GM18508 (cell line): ENCODE measurements around the gene NFIX.

Experiments used
- ATAC-seq: cut with Tn5 transposase; IDR thresholded peaks from one replicate; pipeline ENCODE4 v1.9.1; 2021; ENCODE audit warnings: moderate number of reproducible peaks; ENCODE audit not compliant: insufficient read depth, unreplicated experiment

Gene NFIX

DNA sequence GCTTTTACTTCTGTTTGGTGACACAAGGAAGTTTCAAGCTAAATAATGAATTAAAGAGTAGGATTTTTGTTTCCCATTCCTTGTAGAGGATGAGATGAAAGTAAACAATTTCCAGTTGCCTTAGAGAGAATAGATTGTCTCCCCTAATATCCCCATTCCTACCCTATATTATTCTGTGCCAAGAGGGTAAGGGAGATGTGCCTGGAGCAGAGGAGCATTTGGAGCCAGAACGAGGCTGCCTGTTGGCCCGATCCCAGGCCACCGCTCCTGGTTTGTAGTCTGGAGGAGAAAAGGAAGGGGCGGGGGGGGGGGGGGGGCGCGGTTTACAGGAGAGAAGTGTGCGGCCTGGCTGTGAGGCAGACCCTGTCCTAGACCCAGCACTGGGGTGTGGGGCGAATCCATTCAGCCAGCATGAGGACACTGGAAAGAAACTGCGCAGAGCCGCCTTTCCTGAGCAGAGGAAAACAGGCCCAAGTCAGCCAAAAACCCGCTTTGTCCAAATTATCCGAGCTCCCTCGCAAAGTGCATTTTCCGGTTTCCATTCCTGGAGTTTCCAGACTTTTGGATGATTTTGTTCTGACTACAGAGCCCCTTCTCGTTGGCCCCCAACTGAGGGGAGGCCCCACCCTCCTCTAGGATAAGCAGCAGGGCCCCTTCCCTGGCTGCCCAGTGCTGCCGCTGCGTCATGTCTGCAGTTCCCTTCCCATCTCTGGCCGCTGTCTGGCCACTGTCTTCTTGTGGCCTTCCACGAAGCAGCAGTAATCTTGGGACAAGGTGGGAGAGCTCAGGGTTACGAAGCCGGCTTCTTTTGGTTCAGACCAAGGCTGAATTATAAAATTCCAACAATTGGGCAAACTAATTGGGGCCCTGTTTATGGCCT, 23.0 kb downstream of the NFIX start:
- no peak for ATAC-seq

DNA sequence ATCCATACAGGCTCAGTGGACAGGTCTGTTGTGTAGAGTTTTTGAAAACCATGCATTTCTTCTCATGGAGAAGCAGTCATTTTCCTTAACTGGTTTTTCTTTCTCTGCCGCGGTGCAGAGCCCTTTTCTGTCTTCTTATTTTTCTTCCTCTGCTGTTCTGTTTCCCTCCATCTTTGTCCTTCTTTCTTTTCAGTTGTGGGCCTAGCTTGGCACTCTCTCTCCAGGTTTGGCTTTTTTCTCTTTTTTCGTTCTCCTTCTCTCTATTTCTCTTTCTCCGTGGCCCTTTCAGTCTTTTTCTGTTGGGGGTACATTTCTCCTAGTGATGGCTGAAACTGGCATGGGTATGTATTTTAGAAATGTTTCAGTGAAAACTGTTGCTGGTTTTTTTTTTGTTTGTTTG, 24.1 kb downstream of the NFIX start:
- ATAC-seq = no peak

DNA sequence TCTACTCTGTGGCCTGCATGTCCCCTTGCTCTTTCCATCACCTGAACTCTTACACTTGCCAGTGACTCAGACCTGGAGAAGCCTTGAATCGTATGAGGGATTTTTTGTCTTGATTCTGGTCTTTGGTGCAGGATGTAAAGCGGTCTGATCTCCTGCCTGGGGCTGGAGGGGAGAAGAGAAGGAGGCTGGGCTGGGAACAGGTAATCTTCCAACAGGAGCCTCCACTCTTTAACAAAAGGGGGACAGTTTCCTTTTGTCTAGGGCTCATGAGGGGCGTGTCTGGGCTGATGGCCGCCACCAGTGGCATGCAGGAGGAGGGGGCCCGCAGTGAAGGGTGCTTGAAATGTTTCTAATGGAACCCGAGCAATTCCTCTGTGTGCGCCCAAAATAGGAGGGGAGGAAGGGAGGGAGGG, 24.7 kb downstream of the NFIX start:
- no peak for ATAC-seq

DNA sequence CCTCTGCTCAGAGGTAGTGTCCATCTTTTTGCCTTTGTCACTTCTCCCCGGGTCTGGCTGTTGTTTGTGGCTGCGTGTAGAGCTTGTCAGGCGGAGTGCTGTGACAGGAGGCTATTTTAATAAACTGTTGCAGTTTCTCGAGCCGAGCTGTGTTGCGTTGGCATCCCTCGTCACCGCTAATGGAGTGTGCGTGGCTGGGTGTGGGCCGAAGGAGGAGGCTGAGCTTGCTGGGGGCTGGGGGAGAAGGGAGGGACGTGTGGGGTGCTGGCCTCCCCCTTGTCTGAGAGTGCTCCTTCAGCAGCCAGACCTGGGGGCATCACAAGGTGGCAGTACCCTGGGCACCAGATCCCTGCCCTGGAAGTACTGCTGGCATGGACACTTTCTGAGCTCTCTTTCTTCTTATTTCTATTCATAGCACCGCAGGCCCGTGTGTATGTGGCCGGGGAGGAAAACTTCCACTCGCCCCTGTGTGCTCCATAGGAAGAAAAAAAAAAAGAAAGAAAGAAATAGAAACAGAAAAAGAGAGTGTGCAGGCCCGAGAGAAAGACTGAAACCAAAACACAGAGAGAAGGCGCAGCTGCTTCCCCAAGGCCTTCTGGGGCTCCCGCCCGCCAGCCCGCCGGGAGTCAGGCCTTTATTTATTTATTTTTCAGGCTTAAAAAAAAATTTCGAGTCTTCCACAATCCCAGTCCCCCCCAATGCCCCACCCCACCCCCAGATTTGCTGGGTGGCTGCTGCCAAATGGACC, 27.0 kb downstream of the NFIX start:
- no peak for ATAC-seq

DNA sequence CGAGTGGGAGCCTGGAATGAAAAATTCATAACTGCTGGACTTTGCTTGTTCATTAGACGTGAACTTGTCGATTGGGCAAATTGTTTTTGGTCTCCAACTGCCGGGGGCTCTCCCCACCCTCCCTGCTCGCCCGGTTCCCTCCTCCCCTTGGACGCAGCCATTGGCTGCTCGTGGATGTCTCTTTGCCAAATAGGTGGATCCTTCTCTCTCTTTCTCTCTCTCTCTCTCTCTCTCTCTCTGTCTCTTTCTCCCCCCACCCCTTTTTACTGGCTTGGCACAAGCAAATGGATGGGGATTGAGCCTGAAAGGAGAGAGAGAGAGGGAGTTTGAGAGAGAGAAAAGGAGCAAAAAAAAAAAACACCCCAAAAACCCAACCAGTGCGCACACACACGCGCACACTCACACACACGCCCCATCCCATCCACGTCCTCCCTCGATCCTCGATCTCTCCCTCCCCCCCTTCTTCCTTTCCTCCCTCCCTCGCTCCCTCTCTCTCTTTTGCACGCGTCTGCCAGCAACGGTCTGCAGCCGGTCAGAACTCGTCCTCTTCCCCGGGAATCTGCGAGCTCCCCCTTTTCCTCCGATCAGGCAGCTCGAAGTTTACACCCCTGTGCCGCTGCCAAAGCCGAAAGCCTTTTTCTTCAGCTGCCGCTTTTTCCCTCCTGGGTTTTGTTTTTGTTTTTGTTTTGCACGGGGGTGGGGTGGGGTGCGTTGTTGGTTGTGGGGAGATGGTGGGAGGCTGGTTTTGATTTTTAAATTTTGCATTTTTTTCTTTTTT, 27.8 kb downstream of the NFIX start:
- ATAC-seq = no peak

DNA sequence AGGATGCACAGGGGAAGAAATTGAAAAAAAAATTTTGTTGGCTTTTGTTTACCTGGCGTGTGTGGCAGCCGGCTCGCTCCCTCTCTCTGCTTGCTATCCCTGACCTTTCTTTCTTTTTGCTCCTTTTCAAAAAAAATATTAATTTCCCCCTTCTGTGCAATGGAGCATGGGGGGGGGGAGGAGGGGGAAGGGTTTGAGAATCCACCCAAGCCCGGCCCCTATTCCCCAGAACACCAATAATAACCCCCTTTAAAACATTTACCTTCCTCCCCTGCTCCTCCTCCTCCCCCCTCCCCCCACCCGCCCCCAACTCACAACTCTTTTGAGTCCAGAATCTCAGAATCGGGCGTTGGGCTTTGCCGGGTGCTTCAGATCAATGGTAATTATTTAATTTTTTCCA, 28.4 kb downstream of the NFIX start:
- ATAC-seq = no peak

DNA sequence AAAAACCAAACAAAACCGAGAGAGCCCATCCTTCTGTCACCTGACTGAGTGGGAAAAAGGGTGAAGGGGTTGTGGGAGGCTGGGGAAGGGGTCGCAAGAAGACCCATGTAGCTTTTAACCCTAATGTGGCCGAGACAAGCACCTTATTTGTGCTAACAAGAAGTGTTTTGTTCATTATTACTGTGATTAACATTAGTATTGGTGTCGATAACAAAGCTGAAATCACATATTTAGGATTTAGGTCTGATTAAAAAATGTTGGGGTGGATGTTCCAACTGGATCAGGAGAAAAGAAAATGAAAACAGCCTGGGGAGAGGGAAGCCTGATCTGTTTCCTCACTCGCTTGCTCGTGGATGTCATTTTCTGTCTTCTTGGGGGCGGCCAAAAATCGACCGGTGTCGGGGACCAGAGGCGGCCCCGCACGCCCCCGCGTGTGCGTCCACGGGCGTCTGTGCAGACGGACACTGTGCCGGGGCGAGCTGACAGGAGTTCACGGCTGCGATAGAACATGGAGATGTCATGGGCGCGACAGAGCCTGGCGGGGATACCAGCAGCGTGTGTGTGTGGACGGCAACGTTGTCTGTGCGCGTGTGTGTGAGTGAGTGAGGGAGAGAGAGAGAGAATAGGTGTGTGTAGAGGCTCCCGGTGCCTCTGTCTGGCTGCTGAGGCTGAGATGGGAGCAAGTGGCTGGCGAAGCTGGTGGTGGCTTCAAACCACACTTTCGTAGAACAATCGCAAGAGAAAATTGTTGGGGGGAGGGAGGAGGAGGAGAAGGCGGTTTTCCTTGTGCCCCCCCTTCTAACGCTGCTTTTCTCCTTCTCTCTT, 29.1 kb downstream of the NFIX start:
- ATAC-seq = no peak

DNA sequence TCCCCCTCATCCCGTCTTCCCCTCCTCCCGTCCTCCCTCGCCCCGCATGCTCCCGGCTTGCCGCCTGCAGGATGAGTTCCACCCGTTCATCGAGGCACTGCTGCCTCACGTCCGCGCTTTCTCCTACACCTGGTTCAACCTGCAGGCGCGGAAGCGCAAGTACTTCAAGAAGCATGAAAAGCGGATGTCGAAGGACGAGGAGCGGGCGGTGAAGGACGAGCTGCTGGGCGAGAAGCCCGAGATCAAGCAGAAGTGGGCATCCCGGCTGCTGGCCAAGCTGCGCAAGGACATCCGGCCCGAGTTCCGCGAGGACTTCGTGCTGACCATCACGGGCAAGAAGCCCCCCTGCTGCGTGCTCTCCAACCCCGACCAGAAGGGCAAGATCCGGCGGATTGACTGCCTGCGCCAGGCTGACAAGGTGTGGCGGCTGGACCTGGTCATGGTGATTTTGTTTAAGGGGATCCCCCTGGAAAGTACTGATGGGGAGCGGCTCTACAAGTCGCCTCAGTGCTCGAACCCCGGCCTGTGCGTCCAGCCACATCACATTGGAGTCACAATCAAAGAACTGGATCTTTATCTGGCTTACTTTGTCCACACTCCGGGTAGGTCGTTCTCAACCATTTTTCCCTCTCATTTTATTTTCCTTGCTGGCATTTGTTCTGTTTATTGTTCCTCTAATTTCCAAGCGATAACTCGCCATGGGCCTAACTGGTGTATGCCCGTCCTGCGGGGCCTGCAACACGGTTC, 29.8 kb downstream of the NFIX start:
- no peak for ATAC-seq

DNA sequence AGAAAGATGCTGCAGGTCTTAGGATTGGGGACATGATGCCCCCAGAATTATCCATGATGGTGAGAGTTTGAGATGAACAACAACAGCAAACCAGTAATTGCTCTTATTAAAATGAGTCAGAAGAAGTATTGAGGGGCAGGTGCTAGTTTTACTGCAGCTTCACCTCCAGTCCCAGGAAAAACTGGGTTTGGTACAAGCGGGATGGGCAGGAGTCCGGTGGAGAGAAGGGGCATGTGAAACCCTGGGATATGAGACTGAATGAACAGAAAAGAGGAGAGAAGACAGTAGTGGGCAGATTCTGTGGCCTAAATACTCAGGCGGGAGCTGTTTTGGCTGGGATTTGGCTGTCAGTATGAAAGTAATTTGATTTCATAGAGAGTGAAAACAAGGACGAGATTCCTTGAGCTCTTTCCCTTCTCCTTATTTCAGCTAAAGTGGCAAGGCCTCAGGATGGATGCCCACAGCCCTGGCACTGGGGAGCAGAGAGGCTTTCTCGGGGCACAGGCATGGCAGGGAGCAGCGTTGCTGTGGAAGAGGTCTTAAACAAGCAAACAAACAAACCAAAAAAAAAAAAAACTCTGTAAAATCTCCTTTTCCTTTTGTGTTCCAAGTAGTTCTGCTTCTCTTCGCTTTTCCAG, 30.7 kb downstream of the NFIX start:
- ATAC-seq = no peak

DNA sequence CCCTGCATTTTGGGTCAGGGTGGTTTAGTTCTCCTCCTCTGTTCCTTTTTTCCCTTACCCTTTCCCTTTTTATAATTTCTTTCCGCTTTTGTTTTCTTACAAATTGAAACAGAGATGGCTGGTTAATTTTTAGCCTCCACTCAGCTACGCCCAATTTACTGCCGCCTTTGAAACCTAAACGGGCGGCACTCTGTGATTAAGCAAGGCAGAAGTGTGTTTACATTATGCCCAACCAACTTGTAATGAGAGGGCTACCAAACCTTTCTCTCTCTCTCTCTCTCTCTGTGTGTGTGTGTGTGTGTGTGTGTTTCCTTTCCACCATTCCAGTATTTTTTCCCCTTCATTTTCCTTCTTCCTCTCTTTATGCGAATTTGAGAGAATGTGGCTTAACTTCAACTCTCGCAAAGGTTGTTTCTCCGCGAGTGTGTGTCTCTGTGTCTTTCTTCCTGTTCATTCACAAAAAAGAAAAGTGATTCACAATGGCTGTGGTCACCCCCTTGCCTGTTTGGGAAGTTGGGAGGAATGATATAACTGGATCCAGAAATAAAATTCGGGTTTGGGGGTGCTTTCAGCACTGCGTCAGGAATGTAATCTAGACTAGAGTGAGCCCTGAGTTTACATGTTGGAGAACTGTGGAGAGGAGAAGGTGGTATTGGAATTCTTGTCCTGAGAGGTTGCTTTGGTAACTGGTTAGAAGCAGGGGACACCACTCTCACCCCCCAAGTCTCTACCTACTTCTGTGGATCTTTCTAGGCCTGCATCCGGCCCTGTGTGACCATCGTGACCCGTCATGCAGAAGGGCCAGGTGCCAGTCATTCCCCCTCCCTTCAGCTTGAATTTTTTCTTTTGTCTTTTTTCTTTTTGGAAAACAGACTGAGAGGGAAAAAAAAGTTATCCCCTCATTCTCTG, 31.4 kb downstream of the NFIX start:
- ATAC-seq = no peak

DNA sequence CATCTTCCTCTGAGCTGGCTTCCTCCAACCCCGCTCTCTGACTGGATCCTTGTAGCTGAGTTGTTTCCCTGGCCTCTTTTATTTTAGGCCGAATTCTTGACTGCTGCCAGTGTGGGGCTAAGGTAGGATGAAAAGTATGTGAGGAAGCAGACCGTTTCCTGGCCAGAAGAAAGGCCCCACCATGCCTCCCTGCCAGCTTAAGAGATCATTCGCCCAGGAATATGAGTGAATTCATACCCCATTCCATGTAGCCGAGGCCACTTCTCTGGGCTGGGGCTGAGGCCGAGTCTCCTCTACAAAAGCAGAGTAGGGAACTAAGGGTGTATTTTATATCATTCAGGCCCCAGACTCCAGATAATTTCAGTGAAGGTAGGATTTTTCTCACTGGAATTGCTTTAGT, 32.3 kb downstream of the NFIX start:
- ATAC-seq = no peak

DNA sequence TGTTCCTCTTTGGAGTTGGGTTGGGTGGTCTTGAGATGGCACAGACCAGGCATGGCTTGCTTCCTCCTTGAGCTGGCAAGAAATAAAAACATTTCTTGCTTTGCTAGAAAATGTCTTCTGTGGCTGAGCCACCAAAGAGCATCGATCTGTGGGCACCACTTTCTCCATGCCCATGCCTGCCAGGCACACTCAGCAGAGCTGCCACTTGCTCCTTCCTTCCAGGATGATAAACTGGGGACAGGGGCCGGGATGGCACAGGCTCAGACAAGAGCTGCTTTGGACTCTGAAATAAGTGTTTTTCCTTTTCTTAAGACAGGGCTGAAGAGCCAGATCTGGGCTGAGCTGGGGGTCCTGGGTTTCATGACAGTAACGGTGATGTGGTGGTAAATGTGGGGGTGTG, 32.8 kb downstream of the NFIX start:
- ATAC-seq = no peak

DNA sequence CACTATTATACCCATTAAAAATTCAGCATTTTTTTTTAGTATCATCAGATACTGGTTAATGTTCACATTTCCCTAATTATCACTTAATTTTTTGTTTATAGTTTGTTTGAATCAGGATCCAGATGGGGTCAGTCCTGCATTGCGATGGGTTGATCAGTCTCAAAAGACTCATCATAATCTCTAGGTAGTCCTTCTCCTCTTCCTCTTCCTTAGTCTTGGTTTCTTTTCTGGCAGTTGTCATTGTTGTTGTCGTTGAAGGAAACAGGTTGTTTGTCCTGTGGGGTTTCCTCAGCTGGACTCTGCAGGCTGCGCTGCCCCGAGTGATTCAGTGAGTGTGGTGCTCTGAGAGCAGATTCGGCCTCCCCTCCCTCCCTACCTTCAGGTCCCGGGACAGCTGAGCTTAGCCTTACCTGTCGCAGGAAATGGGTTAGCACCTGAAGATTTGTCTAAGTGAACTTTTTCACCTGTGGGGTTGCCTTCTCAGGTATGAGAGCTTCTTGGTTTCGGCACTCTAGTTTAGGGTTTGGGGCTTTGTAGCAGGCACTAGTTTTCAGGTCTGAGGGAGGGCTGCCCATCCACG, 34.1 kb downstream of the NFIX start:
- no peak for ATAC-seq

DNA sequence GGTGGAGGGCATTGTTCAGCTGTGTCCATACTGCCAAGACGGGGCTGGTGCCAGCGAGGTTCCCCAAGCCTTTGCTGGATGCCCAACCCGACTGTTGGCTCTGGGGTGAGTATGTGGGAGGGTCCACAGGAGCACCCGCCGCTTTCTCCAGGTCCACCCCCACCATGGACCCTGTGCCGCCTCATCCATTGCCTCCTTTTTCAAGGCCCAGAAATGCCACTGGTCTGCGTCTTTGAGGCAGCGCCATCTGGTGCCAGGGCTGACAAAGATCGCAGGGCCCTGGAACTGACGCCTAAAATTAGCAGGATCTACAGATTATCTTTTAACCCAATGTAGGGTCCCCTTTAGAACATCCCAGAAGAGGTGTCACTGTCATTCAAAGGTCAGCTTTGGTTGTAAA, 34.6 kb downstream of the NFIX start:
- ATAC-seq = no peak

DNA sequence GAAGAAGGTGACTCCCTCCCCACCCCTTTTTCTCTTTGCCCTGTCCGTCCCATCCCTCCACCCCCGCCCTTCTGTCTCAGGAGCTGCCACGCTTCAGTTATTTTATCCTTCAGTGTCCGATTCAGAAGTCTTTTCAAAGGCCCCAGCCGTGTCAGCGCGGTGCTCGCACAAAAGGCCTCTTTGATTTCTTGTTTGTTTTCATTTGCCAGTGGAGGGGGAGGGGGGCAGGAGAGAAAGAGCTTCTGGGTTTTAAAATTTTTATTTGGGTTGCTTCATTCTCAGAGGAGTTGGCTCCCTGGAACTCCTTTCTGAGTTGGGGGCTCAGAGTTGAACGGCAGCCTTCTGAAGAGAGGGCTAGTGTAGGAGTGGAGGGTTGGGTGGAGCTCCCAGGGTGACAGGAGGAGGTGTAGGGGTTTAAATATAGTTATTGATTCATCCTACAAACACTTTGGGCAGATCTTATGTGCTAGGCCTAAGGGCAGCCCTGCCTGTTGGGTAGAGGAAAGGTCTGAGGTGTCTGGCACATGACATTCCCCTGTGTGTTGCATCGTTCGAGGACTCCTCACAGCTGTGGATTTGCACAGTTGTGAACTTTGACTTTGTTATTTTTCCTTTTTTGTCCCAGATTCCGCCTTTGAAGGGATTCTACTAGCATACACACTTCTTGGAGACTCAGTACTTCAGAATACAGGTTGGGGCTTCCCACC, 36.8 kb downstream of the NFIX start:
- ATAC-seq = no peak

DNA sequence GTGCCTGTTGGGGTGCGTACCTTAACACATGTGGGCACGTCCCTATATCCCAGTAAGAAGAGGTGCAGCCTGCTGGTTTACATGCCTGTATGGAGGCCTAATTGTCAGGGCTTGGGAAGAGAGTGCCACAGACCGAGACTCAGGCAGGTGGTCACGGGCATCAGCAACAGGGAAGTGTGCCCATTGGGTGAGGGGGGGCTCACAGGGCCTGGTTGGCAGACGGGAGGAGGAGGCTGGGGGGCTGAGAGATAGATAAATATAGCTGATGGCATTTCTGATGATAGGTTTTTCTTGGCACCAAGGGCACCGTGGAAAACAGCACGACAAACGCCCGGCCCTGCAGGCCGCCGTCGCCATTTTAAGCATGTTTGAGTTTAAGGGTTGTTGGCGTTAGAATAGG, 37.6 kb downstream of the NFIX start:
- no peak for ATAC-seq

DNA sequence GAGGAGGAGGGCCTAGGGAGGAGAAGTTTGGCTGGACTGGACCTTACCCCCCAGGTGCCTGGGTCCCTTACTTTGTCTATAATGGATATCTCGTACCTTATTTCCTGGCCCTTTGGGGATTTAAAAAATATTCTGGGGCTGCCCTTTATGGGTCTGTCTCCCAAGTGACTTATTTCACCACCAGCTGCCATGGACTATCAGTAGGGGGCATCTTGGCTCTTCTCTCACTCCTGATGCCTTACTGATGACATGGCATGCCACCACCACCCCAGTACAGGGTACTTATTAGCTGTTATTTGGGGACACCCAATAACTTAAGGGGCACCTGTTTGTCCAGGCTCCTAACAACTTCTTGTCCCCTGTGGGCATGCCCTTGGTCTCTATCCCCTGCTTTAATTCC, 38.0 kb downstream of the NFIX start:
- no peak for ATAC-seq
